Caki2 (cell line): ENCODE results near the gene ATG16L1. TPM values are rescaled to one million over a fixed set of nuclear protein-coding genes. Genes with fewer than 3 reads are reported as not detected.

ENCODE experiments used
- DNase-seq: peaks from one replicate; pipeline ENCODE4 v3.0.0-alpha.2; 2015; ENCODE audit warnings: low read depth
- in situ Hi-C: cut with HindIII; loops from 2 replicates; pipeline ENCODE4 v1.10.0; 2016; ENCODE audit warnings: low sequenced_read_pairs, low pct_unique_long_range_greater_than_20kb, mixed read lengths
- total RNA-seq: library from RNA; depleted of rRNA; stranded (reverse); fragments of >200 nt; shearing (Covaris generic); gene quantifications from 2 replicates; pipeline ENCODE4 v1.2.3, GENCODE V29; 2014; ENCODE audit warnings: low replicate concordance

The ATG16L1 gene
- total RNA-seq, 1 experiment from 2014 or later = 33.0 TPM

DNA sequence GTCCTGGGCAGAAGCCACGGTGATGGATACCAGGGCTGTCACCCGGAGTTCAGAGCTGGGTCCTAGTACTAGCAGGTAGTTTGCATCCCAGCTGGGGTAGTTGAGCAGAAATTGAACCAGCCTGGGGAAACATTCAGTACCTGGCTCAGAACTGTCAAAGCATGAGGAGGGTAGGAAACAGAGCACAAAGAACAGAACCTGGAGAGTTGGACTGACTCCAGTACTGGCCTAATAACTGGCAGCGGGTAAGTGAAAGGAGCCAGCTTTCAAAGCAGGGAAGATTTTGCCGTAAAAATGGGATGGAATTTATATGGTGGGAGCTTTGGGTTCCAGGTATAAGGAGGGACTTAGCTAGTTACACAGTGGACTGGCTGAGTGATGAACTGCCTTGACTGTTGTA lies 23.8 kb downstream of the ATG16L1 start:
- in situ Hi-C loops = no loop called here

DNA sequence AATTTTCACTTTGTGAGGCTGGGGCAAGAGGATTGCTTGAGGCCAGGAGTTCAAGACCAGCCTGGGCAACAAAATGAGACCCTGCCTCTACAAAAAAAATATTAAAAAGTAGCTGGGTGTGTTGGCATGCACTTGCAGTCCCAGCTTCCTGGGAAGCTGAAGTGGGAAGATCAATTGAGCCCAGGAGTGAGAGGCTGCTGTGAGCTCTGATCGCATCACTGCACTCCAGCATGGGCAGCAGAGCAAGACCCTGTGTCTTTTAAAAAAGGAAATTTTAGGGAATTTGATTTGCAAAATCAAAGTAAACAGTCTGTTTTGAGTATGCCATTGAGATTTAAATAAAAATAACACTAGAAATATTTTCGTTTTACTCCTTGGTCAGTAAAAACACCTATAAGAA lies 27.4 kb downstream of the ATG16L1 start:
- in situ Hi-C loops = no loop called here
- DNase-seq = no peak

More for the DNA sequence above, 23.8 kb downstream of the ATG16L1 start:
- DNase-seq = no peak

GRCh38 chr2:233280114-233280693 lies 28.7 kb downstream of the ATG16L1 start:
- in situ Hi-C loops = no loop called here

DNA sequence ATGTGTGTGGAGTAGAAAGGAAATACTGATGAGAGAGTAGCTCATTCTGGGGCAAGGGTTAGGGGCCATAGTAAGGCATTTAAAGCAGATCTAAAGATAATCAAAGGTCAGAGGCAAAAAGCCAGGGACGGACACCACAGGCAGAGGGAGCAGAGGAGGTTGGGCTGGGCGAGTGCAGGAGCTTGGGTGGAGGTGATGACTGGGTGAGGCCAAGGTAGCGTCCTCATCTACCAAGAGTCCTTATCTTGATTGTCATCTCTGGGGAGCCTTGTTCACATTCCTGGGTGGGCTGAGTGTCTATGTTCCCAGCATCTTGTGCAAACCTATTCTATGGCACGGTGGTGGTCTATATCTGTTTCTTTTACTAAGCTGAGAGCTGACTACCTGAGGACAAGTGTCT lies 30.1 kb downstream of the ATG16L1 start:
- no peak for DNase-seq
- in situ Hi-C loops = no loop called here

More at GRCh38 chr2:233280114-233280693, 28.7 kb downstream of the ATG16L1 start:
- DNase-seq = no peak

GRCh38 chr2:233281992-233282603 lies 30.6 kb downstream of the ATG16L1 start:
- DNase-seq = no peak
- in situ Hi-C loops = no loop called here

- in situ Hi-C loops = no loop called here
- no peak for DNase-seq
These were observed 34.4 kb downstream of the ATG16L1 start for GRCh38 chr2:233285921-233286320.

DNA sequence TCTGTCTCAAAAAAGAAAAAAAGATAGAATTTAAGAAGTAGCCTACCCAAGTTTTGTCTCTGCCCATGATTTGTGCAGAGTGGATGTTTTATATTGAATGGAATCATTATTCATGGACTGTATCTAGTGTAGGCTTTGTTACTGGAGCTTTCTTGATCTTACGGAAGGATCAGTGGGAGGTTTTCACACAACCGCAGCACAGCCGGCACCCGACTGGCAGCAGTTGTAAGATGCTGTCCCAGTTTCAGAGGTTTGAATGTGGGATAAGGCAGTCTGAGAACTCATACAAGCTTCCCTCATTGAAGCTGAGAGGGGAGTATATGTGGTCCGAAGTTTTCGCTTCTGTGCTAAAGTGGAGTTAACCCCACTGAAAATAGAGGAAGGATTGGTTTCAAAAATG lies 36.4 kb downstream of the ATG16L1 start:
- DNase-seq = no peak
- in situ Hi-C loops = no loop called here

DNA sequence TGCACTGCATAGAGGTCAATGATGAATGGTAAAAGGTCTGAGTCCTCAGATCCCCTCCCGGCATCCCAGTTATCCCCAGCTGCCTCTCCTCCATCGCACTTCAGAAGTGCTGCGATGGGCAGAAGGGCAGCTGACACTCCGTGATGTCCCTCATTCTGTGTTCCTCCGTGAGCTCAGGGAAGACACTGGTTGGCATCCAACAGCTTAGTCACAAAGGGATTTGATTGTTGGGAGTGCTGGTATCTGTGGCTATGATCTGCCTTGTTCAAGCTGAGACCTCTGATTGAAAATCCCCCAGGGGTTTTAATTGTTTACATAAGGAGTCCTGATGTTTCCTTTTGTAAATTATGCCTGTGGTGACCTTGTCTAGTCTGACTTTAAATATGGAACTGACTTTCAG lies 37.2 kb downstream of the ATG16L1 start:
- no peak for DNase-seq

DNA sequence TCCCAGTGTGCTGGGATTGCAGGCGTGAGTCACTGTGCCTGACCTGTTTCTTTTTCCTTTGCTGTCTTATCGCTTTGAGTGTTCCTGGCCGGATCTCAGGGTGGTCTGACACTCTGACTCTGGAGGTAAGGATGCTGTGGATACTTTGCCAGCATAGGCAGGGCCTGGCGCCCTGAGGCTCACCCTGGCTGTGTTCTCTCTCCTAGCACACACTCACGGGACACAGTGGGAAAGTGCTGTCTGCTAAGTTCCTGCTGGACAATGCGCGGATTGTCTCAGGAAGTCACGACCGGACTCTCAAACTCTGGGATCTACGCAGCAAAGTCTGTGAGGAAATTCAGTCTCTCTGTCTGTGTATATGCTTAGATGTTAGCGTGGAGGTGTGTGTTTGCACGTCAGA lies 38.2 kb downstream of the ATG16L1 start:
- in situ Hi-C loops = no loop called here

More for the DNA sequence above, 37.2 kb downstream of the ATG16L1 start:
- in situ Hi-C loops = no loop called here

DNA sequence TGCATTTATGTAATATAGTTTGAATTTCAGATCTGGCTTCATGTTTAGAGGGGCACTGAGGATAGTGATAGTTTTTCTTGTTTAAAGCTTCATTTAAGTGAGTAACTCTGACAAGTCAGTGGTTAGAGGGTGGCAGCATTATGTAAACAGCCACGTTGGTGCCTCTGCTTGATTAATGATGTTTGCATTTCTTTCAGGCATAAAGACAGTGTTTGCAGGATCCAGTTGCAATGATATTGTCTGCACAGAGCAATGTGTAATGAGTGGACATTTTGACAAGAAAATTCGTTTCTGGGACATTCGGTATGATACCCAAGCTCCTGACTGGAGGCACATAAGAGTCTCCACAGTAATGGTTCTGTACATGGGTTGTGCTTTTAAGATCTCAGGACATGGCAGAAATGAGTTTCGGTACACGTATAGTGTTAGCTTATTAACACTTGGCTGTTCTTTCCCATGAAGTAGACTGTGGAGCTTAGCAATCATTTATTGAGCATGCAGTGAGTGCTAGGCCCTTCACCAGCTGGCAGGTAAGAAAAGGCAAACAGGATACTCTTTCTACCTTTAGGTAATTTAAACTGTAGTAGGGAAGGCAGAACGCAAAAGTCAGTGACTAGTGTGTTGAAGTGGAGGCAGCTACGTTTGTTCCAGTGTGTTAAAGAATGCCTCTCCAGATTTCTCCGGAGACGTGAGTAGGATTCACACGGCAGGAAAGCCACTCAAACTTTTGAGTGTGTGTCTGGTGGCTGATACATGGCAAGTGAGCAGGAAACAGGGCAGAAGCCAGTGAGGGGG lies 38.8 kb downstream of the ATG16L1 start:
- DNase-seq = no peak
- in situ Hi-C loops = no loop called here

More for the DNA sequence above, 38.2 kb downstream of the ATG16L1 start:
- DNase-seq = no peak

DNA sequence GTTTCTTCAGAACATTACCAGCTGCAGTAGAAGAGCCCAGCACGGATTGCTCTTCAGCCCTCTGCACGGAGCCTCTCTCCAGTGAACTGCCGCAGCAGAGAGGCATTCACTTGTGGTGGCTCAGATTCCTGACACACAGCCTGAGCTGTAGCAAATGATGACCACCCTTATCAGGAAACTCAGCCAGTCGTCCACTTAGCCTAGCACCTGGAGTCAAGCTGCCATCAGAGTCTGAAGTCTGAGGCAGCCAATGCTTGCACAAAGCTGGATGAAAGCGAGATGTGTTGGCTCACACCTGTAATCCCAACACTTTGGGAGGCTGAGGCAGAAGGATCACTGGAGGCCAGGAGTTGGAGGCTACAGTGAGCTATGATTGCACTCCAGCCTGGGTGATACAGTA lies 44.4 kb downstream of the ATG16L1 start:
- DNase-seq = no peak
- in situ Hi-C loops = no loop called here

DNA sequence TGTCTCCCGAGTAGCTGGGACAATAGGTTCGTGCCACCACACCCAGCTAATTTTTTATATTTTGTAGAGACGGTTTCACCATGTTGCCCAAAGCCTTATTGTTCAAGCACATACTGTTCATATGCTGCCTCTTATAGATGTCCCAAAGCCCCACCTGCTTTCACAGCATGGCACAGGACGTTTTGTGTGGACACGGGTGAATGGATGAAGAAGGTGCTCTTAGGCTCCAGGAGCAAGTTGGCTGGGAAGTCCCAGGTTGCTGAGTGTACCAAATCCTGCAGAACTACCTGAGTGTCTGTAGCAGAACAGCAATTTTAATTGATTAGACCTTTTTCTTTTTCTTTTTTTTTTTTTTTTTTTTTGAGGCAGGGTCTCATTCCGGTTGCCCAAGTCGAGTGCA lies 45.6 kb downstream of the ATG16L1 start:
- in situ Hi-C loops = no loop called here
- DNase-seq = no peak

GRCh38 chr2:233300401-233300800 lies 48.9 kb downstream of the ATG16L1 start:
- DNase-seq = no peak
- in situ Hi-C loops = no loop called here

GRCh38 chr2:233301248-233301647 lies 49.8 kb downstream of the ATG16L1 start:
- in situ Hi-C loops = no loop called here
- DNase-seq = no peak

- in situ Hi-C loops = no loop called here
- DNase-seq = no peak
These were observed 50.3 kb downstream of the ATG16L1 start for GRCh38 chr2:233301811-233302210.

DNA sequence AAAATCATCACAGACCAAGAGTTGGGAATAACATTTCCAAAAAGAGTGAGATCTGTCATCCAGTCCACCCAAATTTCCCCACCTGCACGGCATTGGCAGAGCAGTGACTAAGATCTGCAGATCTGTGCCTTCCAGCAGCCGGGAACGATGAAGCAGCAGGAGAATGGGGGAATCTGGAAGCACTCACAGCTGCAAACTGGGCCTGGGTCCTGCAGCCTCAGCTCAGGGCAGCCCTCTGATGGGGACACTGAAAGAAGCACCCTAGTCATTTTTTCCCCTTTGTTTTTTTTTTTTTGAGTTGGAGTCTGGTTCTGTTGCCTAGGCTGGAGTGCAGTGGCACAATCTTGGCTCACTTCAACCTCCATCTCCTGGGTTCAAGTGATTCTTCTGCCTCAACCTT lies 51.8 kb downstream of the ATG16L1 start:
- in situ Hi-C loops = no loop called here

GRCh38 chr2:233307565-233307964 lies 56.1 kb downstream of the ATG16L1 start, which contains the start of gene SAG:
Gene SAG (plus strand): TSS chr2:233307816. CDS start chr2:233309190, 1,374 bp downstream.
- DNase-seq = no peak
- in situ Hi-C loops = no loop called here

More for the DNA sequence above, 51.8 kb downstream of the ATG16L1 start:
- no peak for DNase-seq

DNA sequence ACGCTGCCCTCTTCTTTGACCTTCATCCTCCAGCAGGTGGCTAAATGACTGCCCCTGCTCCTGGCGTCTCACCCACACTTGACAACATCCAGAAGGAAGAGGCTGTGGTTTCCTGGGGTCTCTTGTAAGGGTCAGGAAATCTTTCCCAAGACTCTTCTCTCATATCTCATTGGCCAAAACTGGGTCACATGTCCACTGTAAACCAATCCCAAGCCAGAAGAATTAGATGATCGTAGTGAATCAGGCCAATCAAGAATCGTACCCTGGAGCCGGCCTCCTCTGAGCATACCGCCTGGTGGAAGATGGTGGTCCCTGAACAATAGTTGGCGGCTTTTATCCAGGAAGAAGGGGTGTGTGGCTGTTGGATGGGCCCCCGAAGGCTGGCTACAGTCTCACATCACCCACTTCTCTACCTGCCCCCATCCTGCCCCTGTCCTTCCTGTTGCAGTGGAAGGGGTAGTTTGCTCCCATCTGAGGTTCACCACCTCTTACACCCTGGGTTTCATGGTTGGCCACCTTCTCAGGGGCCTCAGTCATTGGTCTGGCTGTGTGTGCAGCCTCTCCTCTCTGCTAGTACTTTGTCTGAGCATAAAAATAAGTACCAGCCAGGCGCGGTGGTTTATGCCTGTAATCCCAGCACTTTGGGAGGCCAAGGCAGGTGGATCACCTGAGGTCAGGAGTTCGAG lies 59.9 kb downstream of the ATG16L1 start:
- no peak for DNase-seq
- in situ Hi-C loops = no loop called here

DNA sequence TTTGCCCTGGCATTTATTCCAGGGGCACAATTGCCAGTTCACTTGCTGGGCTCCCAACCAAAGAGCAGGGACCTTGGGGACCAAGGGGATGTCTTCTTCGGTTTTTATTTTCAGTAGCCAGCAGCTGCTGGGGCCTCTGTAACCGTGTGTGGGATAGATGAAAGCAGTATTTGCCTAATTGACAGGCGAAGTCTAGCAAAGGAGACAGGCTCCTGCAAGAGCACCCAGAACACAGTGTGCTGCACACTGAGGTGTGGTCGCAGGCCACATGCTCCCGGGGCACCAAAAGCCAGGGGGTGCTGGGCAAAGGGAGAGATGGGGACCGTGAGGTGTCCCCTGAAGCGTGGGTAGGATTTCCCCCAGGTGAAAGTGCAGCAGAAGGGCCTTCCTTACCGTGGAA lies 61.4 kb downstream of the ATG16L1 start:
- DNase-seq = no peak
- in situ Hi-C loops = no loop called here
